ENCODE results near the gene ARHGAP22.

Gene ARHGAP22

GRCh38 chr10:48398261-48398660 lies 206.6 kb downstream of the ARHGAP22 start:
- Histone ChIP-seq H3K36me3 (replicated peaks; ENCODE audit: insufficient read depth, low read length) (no peaks in the 10 kb centered on the region), H3K79me2 (ENCODE audit: low read length) (no peaks in the 10 kb centered on the region), H2AFZ (ENCODE audit: low read length) (no peak overlapping the region), H3K9me3 (replicated peaks; ENCODE audit: insufficient read depth, low read length) (no peaks in the 10 kb centered on the region), H3K27me3 (replicated peaks; ENCODE audit: insufficient read depth, low read length) (no peaks in the 10 kb centered on the region), H3K9me2 (replicated peaks; ENCODE audit: insufficient read depth, low read length) (no peaks in the 10 kb centered on the region), H3K4me1 (ENCODE audit: low read length) (no peaks in the 10 kb centered on the region), H3K9ac (ENCODE audit: low read length) (no peak overlapping the region), H3K4me2 (ENCODE audit: low read depth, low read length) (no peak overlapping the region), H4K20me1 (ENCODE audit: insufficient read depth, low read length) (no peaks in the 10 kb centered on the region), H3K27ac (ENCODE audit: low read length) (no peak overlapping the region), H3K4me3 (ENCODE audit: low read length) (no peak overlapping the region), H3F3A (ENCODE audit: insufficient read depth, low read length) (no peaks in the 10 kb centered on the region)
- no peak for TF ChIP-seq CTCF (IDR thresholded peaks at IDR 0.05; ENCODE audit: low read length)
- TF ChIP-seq EZH2 (optimal IDR thresholded peaks at IDR 0.05; ENCODE audit: low read depth, low read length): no peak
- no peak for TF ChIP-seq EZH2phosphoT487 (IDR thresholded peaks at IDR 0.05; ENCODE audit: low read length)
- no peak for DNase-seq

Data from MM.1S (cell line).